ENCODE data around the gene HHIPL1. TPM values are rescaled to one million over a fixed set of nuclear protein-coding genes. Genes with fewer than 3 reads are reported as not detected.
A peak's percentile ranks its signal among the peaks of the same experiment; 100 is the strongest.

The HHIPL1 gene
- total RNA-seq, 5 donors from 2014 or later (not counting 1 experiment from before 2014, with no cell fraction given): 0.05 to 0.35 (median 0.23) TPM

- no peak overlapping the region for H3K4me3 Mint-ChIP-seq
- ATAC-seq (replicated peaks in 1 of 4) (no peak), DNase-seq (peak in 1 of 35 experiments; percentile 15)
- Histone ChIP-seq H3K36me3 (ENCODE audit: control insufficient read depth in 2 of 2, extremely low read depth in 1 of 2, insufficient read depth in 1 of 2, low read length in 1 of 2) (no peaks in the 10 kb centered on the region), H3K4me1 (ENCODE audit: control insufficient read depth in 1 of 2, extremely low read depth in 1 of 2, insufficient read depth in 2 of 2, low read length in 2 of 2) (no peaks in the 10 kb centered on the region), H3K27ac (ENCODE audit: low read length) (no peak overlapping the region), H3K4me3 (ENCODE audit: control insufficient read depth in 1 of 2, extremely low read depth in 1 of 2, low read length in 1 of 2) (no peak overlapping the region), H3K9me3 (no peaks in the 10 kb centered on the region), H3K27me3 (replicated peaks in 1 of 2; ENCODE audit: control insufficient read depth in 2 of 2, extremely low read depth in 1 of 2, insufficient read depth in 2 of 2, low read length in 1 of 2) (peaks cover 0 to 18% of the 10 kb centered on the region in 2 experiments)
- no peaks in the 10 kb centered on the region for H3K4me1 Mint-ChIP-seq
- peaks cover 0 to 6% (median 0%) of the 10 kb centered on the region in 3 donors for H3K9me3 Mint-ChIP-seq
- no peak overlapping the region for H3K27ac Mint-ChIP-seq
- POLR2A ChIA-PET: no interaction called here
- CTCF ChIA-PET: no interaction called here
- no peaks in the 10 kb centered on the region for H3K36me3 Mint-ChIP-seq
- peaks cover 9 to 12% of the 10 kb centered on the region in 2 donors for H3K27me3 Mint-ChIP-seq
- WGBS (ENCODE audit: insufficient coverage): 83% methylated on average over 7 of the region's 10 CpGs
Measured at GRCh38 chr14:99716091-99716849, 71.3 kb downstream of the HHIPL1 start.

- no peak overlapping the region for H3K4me3 Mint-ChIP-seq
- CTCF ChIA-PET: no interaction called here
- H3K9me3 Mint-ChIP-seq: peaks cover 0 to 6% (median 0%) of the 10 kb centered on the region in 3 donors
- no peaks in the 10 kb centered on the region for H3K36me3 ChIP-seq (ENCODE audit: control insufficient read depth in 2 of 2, extremely low read depth in 1 of 2, insufficient read depth in 1 of 2, low read length in 1 of 2)
- peaks cover 9% of the 10 kb centered on the region in 2 donors for H3K27me3 Mint-ChIP-seq
- ATAC-seq (replicated peaks in 1 of 4) (no peak), DNase-seq (no peak)
- H3K27me3 ChIP-seq (replicated peaks in 1 of 2; ENCODE audit: control insufficient read depth in 2 of 2, extremely low read depth in 1 of 2, insufficient read depth in 2 of 2, low read length in 1 of 2): peaks cover 0 to 26% of the 10 kb centered on the region in 2 experiments
- no peaks in the 10 kb centered on the region for H3K4me1 Mint-ChIP-seq
- 87% methylated on average over 11 of the region's 14 CpGs for WGBS (ENCODE audit: insufficient coverage)
- no peak overlapping the region for H3K27ac ChIP-seq (ENCODE audit: low read length)
- H3K4me1 ChIP-seq (ENCODE audit: control insufficient read depth in 1 of 2, extremely low read depth in 1 of 2, insufficient read depth in 2 of 2, low read length in 2 of 2): no peaks in the 10 kb centered on the region
- POLR2A ChIA-PET: no interaction called here
- no peaks in the 10 kb centered on the region for H3K36me3 Mint-ChIP-seq
- H3K9me3 ChIP-seq: no peaks in the 10 kb centered on the region
- no peak overlapping the region for H3K4me3 ChIP-seq (ENCODE audit: control insufficient read depth in 1 of 2, extremely low read depth in 1 of 2, low read length in 1 of 2)
- no peak overlapping the region for H3K27ac Mint-ChIP-seq
Measured at GRCh38 chr14:99716850-99717681, 72.1 kb downstream of the HHIPL1 start.

- H3K9me3 Mint-ChIP-seq: peaks cover 0 to 2% (median 0%) of the 10 kb centered on the region in 3 donors
- ATAC-seq (replicated peaks in 1 of 4): no peak
- H3K4me3 ChIP-seq (ENCODE audit: control insufficient read depth in 1 of 2, extremely low read depth in 1 of 2, low read length in 1 of 2): no peak overlapping the region
- H3K4me1 ChIP-seq (ENCODE audit: control insufficient read depth in 1 of 2, extremely low read depth in 1 of 2, insufficient read depth in 2 of 2, low read length in 2 of 2): no peaks in the 10 kb centered on the region
- CTCF ChIA-PET: no interaction called here
- no peaks in the 10 kb centered on the region for H3K36me3 ChIP-seq (ENCODE audit: control insufficient read depth in 2 of 2, extremely low read depth in 1 of 2, insufficient read depth in 1 of 2, low read length in 1 of 2)
- H3K9me3 ChIP-seq: no peaks in the 10 kb centered on the region
- H3K4me1 Mint-ChIP-seq: no peaks in the 10 kb centered on the region
- peaks cover 9% of the 10 kb centered on the region in 2 donors for H3K27me3 Mint-ChIP-seq
- POLR2A ChIA-PET: no interaction called here
- no peaks in the 10 kb centered on the region for H3K36me3 Mint-ChIP-seq
- no peak overlapping the region for H3K27ac ChIP-seq (ENCODE audit: low read length)
- peak in 1 of 35 experiments; percentile 15 for DNase-seq
- H3K4me3 Mint-ChIP-seq: no peak overlapping the region
- WGBS (ENCODE audit: insufficient coverage): 79% methylated on average over 5 of the region's 5 CpGs
- peaks cover 0 to 26% of the 10 kb centered on the region in 2 experiments for H3K27me3 ChIP-seq (replicated peaks in 1 of 2; ENCODE audit: control insufficient read depth in 2 of 2, extremely low read depth in 1 of 2, insufficient read depth in 2 of 2, low read length in 1 of 2)
- no peak overlapping the region for H3K27ac Mint-ChIP-seq
Measured at GRCh38 chr14:99717682-99718013, 72.7 kb downstream of the HHIPL1 start.

GRCh38 chr14:99718031-99718810 is 73.3 kb downstream of the HHIPL1 start:
- H3K36me3 ChIP-seq (ENCODE audit: control insufficient read depth in 2 of 2, extremely low read depth in 1 of 2, insufficient read depth in 1 of 2, low read length in 1 of 2): no peaks in the 10 kb centered on the region
- Mint-ChIP-seq H3K27me3 (peaks cover 9 to 12% of the 10 kb centered on the region in 2 donors), H3K9me3 (no peaks in the 10 kb centered on the region), H3K4me3 (no peak overlapping the region), H3K27ac (no peak overlapping the region), H3K36me3 (no peaks in the 10 kb centered on the region), H3K4me1 (no peaks in the 10 kb centered on the region)
- H3K4me3 ChIP-seq (ENCODE audit: control insufficient read depth in 1 of 2, extremely low read depth in 1 of 2, low read length in 1 of 2): no peak overlapping the region
- no peaks in the 10 kb centered on the region for H3K9me3 ChIP-seq
- H3K27me3 ChIP-seq (replicated peaks in 1 of 2; ENCODE audit: control insufficient read depth in 2 of 2, extremely low read depth in 1 of 2, insufficient read depth in 2 of 2, low read length in 1 of 2): peaks cover 0 to 26% of the 10 kb centered on the region in 2 experiments
- no peak for ATAC-seq (replicated peaks in 1 of 4)
- ChIA-PET POLR2A (no interaction called here), CTCF (no interaction called here)
- H3K27ac ChIP-seq (ENCODE audit: low read length): no peak overlapping the region
- DNase-seq: peak in 1 of 35 experiments; percentile 5
- WGBS (ENCODE audit: insufficient coverage): 68% methylated on average over 11 of the region's 14 CpGs
- no peaks in the 10 kb centered on the region for H3K4me1 ChIP-seq (ENCODE audit: control insufficient read depth in 1 of 2, extremely low read depth in 1 of 2, insufficient read depth in 2 of 2, low read length in 2 of 2)

- ATAC-seq (replicated peaks in 1 of 4): no peak
- Mint-ChIP-seq H3K27me3 (peaks cover 13% of the 10 kb centered on the region in 2 donors), H3K9me3 (no peaks in the 10 kb centered on the region), H3K4me1 (no peaks in the 10 kb centered on the region), H3K36me3 (no peaks in the 10 kb centered on the region), H3K4me3 (no peak overlapping the region), H3K27ac (no peak overlapping the region)
- WGBS (ENCODE audit: insufficient coverage): no CpG with 5 or more reads among the region's 5 CpGs
- H3K27me3 ChIP-seq (replicated peaks in 1 of 2; ENCODE audit: control insufficient read depth in 2 of 2, extremely low read depth in 1 of 2, insufficient read depth in 2 of 2, low read length in 1 of 2): peaks cover 0 to 26% of the 10 kb centered on the region in 2 experiments
- no peaks in the 10 kb centered on the region for H3K4me1 ChIP-seq (ENCODE audit: control insufficient read depth in 1 of 2, extremely low read depth in 1 of 2, insufficient read depth in 2 of 2, low read length in 2 of 2)
- no peaks in the 10 kb centered on the region for H3K9me3 ChIP-seq
- no peak overlapping the region for H3K27ac ChIP-seq (ENCODE audit: low read length)
- no peaks in the 10 kb centered on the region for H3K36me3 ChIP-seq (ENCODE audit: control insufficient read depth in 2 of 2, extremely low read depth in 1 of 2, insufficient read depth in 1 of 2, low read length in 1 of 2)
- POLR2A ChIA-PET: no interaction called here
- CTCF ChIA-PET: no interaction called here
- no peak overlapping the region for H3K4me3 ChIP-seq (ENCODE audit: control insufficient read depth in 1 of 2, extremely low read depth in 1 of 2, low read length in 1 of 2)
- DNase-seq: no peak
Measured at GRCh38 chr14:99718811-99719192, 73.9 kb downstream of the HHIPL1 start.
